Neural progenitor cell (in vitro differentiated cells): Measurements from ENCODE around the gene DPH5. TPM values are rescaled to one million over a fixed set of nuclear protein-coding genes. Genes with fewer than 3 reads are reported as not detected.
A peak's percentile ranks its signal among the peaks of the same experiment; 100 is the strongest.

Experiments
- DNase-seq: peaks from one replicate; pipeline ENCODE4 v3.0.0-alpha.2; 2016; ENCODE audit warnings: low spot score
- H2AFZ ChIP-seq: fragments of 200-600 bp; sonication (generic); replicated peaks from 2 replicates; pipeline ENCODE4 v1.6.1; 2016; ENCODE audit warnings: antibody characterized with exemption
- H3F3A ChIP-seq: fragments of 200-600 bp; sonication (generic); 2 replicates; pipeline ENCODE4 v1.6.1; 2016; ENCODE audit warnings: antibody characterized with exemption, low read depth
- H3K27ac ChIP-seq: fragments of 200-600 bp; sonication (generic); 2 replicates; pipeline ENCODE4 v1.5.1; 2016; ENCODE audit warnings: mild to moderate bottlenecking
- H3K27me3 ChIP-seq: fragments of 200-600 bp; sonication (generic); 2 replicates; pipeline ENCODE4 v1.6.1; 2016; ENCODE audit warnings: mild to moderate bottlenecking, moderate library complexity
- H3K36me3 ChIP-seq: fragments of 200-600 bp; sonication (generic); 2 replicates; pipeline ENCODE4 v1.5.1; 2016
- H3K4me1 ChIP-seq: fragments of 200-600 bp; sonication (generic); 2 replicates; pipeline ENCODE4 v1.6.1; 2016; ENCODE audit warnings: mixed run types
- H3K4me2 ChIP-seq: fragments of 200-600 bp; sonication (generic); 2 replicates; pipeline ENCODE4 v1.6.1; 2016
- H3K4me3 ChIP-seq: fragments of 200-600 bp; sonication (generic); 2 replicates; pipeline ENCODE4 v1.5.1; 2016
- H3K79me2 ChIP-seq: fragments of 200-600 bp; sonication (generic); 2 replicates; pipeline ENCODE4 v1.6.1; 2016; ENCODE audit warnings: low read depth
- H3K9ac ChIP-seq: fragments of 200-600 bp; sonication (generic); 2 replicates; pipeline ENCODE4 v1.6.1; 2016
- H3K9me3 ChIP-seq: fragments of 200-600 bp; sonication (generic); 2 replicates; pipeline ENCODE4 v1.5.1; 2016; ENCODE audit warnings: low read depth
- H4K20me1 ChIP-seq: fragments of 200-600 bp; sonication (generic); 2 replicates; pipeline ENCODE4 v1.6.1; 2016; ENCODE audit warnings: low read depth
- H3K27ac Mint-ChIP-seq: 3 replicates; pipeline ENCODE4 v1.8.0; 2021; ENCODE audit warnings: mixed read lengths
- H3K27me3 Mint-ChIP-seq: 2 replicates; pipeline ENCODE4 v1.8.0; 2022; ENCODE audit warnings: low read depth, mild to moderate bottlenecking, inconsistent platforms, moderate library complexity, mixed read lengths; ENCODE audit not compliant: insufficient read depth
- H3K36me3 Mint-ChIP-seq: 3 replicates; pipeline ENCODE4 v1.8.0; 2021; ENCODE audit warnings: mixed read lengths
- H3K4me1 Mint-ChIP-seq: 3 replicates; pipeline ENCODE4 v1.8.0; 2021; ENCODE audit warnings: mixed read lengths
- H3K4me3 Mint-ChIP-seq: 3 replicates; pipeline ENCODE4 v1.8.0; 2021; ENCODE audit warnings: mild to moderate bottlenecking, moderate library complexity, mixed read lengths
- H3K9me3 Mint-ChIP-seq: 3 replicates; pipeline ENCODE4 v1.8.0; 2020; ENCODE audit warnings: mixed read lengths
- CTCF ChIP-seq: fragments of 200-600 bp; sonication (generic); IDR thresholded peaks from 2 replicates; pipeline ENCODE4 v1.5.1; 2017; ENCODE audit warnings: antibody characterized with exemption, mild to moderate bottlenecking
- EZH2 ChIP-seq: fragments of 200-600 bp; sonication (generic); IDR thresholded peaks from 2 replicates; pipeline ENCODE4 v1.6.1; 2017; ENCODE audit warnings: antibody characterized with exemption, mild to moderate bottlenecking, moderate library complexity
- EZH2phosphoT487 ChIP-seq: fragments of 200-600 bp; sonication (generic); IDR thresholded peaks from 2 replicates; pipeline ENCODE4 v1.6.1; 2017; ENCODE audit warnings: antibody characterized with exemption
- total RNA-seq: library from RNA; depleted of rRNA; stranded (reverse); fragments of >200 nt; gene quantifications from 2 replicates; pipeline ENCODE4 v1.2.3, GENCODE V29; 2015; ENCODE audit warnings: low replicate concordance

Gene DPH5
- total RNA-seq, 1 donor from 2014 or later, result 99.4 TPM

GRCh38 chr1:101004061-101004460 lies 21.5 kb downstream of the DPH5 start:
- no peaks in the 10 kb centered on the region for H3K9me3 Mint-ChIP-seq
- H3K27ac ChIP-seq, result no peak overlapping the region
- no peak overlapping the region for H2AFZ ChIP-seq
- no peaks in the 10 kb centered on the region for H3K27me3 ChIP-seq
- no peak overlapping the region for H3K4me2 ChIP-seq
- TF ChIP-seq EZH2phosphoT487 (no peak), CTCF (no peak), EZH2 (no peak)
- no peaks in the 10 kb centered on the region for H3F3A ChIP-seq
- peaks cover 8% of the 10 kb centered on the region for H3K4me1 Mint-ChIP-seq
- H3K4me3 Mint-ChIP-seq, result no peak overlapping the region
- H3K9me3 ChIP-seq, result no peaks in the 10 kb centered on the region
- H3K36me3 ChIP-seq, result no peaks in the 10 kb centered on the region
- no peak overlapping the region for H3K27ac Mint-ChIP-seq
- DNase-seq, result peak; percentile 17
- H3K4me3 ChIP-seq, result no peak overlapping the region
- H3K9ac ChIP-seq, result no peak overlapping the region
- peaks cover 5% of the 10 kb centered on the region for H3K4me1 ChIP-seq
- no peaks in the 10 kb centered on the region for H3K27me3 Mint-ChIP-seq
- no peaks in the 10 kb centered on the region for H4K20me1 ChIP-seq
- H3K36me3 Mint-ChIP-seq, result peaks cover 23% of the 10 kb centered on the region
- no peaks in the 10 kb centered on the region for H3K79me2 ChIP-seq

GRCh38 chr1:101003012-101003650 lies 22.5 kb downstream of the DPH5 start:
- no peak overlapping the region for H3K27ac ChIP-seq
- TF ChIP-seq CTCF, result no peak
- H3K9me3 ChIP-seq, result no peaks in the 10 kb centered on the region
- no peak overlapping the region for H2AFZ ChIP-seq
- no peak overlapping the region for H3K4me3 ChIP-seq
- Mint-ChIP-seq H3K36me3 (peaks cover 19% of the 10 kb centered on the region), H3K27me3 (no peaks in the 10 kb centered on the region), H3K4me1 (peaks cover 8% of the 10 kb centered on the region), H3K27ac (no peak overlapping the region), H3K4me3 (no peak overlapping the region), H3K9me3 (no peaks in the 10 kb centered on the region)
- no peaks in the 10 kb centered on the region for H3K27me3 ChIP-seq
- H3K36me3 ChIP-seq, result no peaks in the 10 kb centered on the region
- H3K9ac ChIP-seq, result no peak overlapping the region
- no peaks in the 10 kb centered on the region for H3F3A ChIP-seq
- no peak for DNase-seq
- H3K79me2 ChIP-seq, result no peaks in the 10 kb centered on the region
- H3K4me2 ChIP-seq, result no peak overlapping the region
- H4K20me1 ChIP-seq, result no peaks in the 10 kb centered on the region
- H3K4me1 ChIP-seq, result peaks cover 5% of the 10 kb centered on the region

- Histone ChIP-seq H3K36me3 (no peaks in the 10 kb centered on the region), H4K20me1 (no peaks in the 10 kb centered on the region), H3K27me3 (no peaks in the 10 kb centered on the region), H3K9me3 (no peaks in the 10 kb centered on the region), H3K9ac (no peak overlapping the region), H3F3A (no peaks in the 10 kb centered on the region), H3K4me1 (peaks cover 5% of the 10 kb centered on the region), H3K79me2 (no peaks in the 10 kb centered on the region), H3K4me2 (no peak overlapping the region), H3K4me3 (no peak overlapping the region), H3K27ac (no peak overlapping the region), H2AFZ (no peak overlapping the region)
- DNase-seq, result no peak
- peaks cover 21% of the 10 kb centered on the region for H3K36me3 Mint-ChIP-seq
- no peaks in the 10 kb centered on the region for H3K9me3 Mint-ChIP-seq
- no peaks in the 10 kb centered on the region for H3K27me3 Mint-ChIP-seq
- peaks cover 8% of the 10 kb centered on the region for H3K4me1 Mint-ChIP-seq
- H3K27ac Mint-ChIP-seq, result no peak overlapping the region
- TF ChIP-seq EZH2phosphoT487 (no peak), EZH2 (no peak), CTCF (no peak)
- no peak overlapping the region for H3K4me3 Mint-ChIP-seq
Observed at GRCh38 chr1:101002551-101002950, 23.0 kb downstream of the DPH5 start.
